HepG2 (cell line): ENCODE measurements around the gene UQCRHL. TPM values are rescaled to one million over a fixed set of nuclear protein-coding genes. Genes with fewer than 3 reads are reported as not detected.

Experiments
- HDAC6 ChIP-seq: fragments of 200-600 bp; sonication (generic); IDR thresholded peaks from 2 replicates; pipeline ENCODE4 v1.7.0; 2017; ENCODE audit warnings: mild to moderate bottlenecking, antibody characterized with exemption, low read length, low read depth
- HOXA9 ChIP-seq: sonication (generic); formaldehyde crosslinking; IDR thresholded peaks from 2 replicates; pipeline ENCODE4 v1.8.1; 2022; ENCODE audit warnings: missing genetic modification reagents, mild to moderate bottlenecking, moderate library complexity, borderline replicate concordance
- NFAT5 ChIP-seq: sonication (generic); formaldehyde crosslinking; IDR thresholded peaks from 2 replicates; pipeline ENCODE4 v1.4.0; 2020; ENCODE audit warnings: missing genetic modification reagents
- POLR2G ChIP-seq: fragments of 200-400 bp; formaldehyde crosslinking; IDR thresholded peaks from 2 replicates; pipeline ENCODE4 v1.6.1; 2018; ENCODE audit warnings: mild to moderate bottlenecking, low read depth, low read length, moderate library complexity
- SP1 ChIP-seq, 2 experiments: fragments of 450-650 bp in 1 of 2; sonication (generic) in 1 of 2; formaldehyde crosslinking in 1 of 2; IDR thresholded peaks; 2 replicates each; pipeline versions ENCODE4 v1.4.0 to v1.6.1; 2016 to 2020; ENCODE audit warnings: missing genetic modification reagents in 1 of 2
- SP140L ChIP-seq: sonication (generic); formaldehyde crosslinking; IDR thresholded peaks from 2 replicates; pipeline ENCODE4 v1.4.0; 2020; ENCODE audit warnings: missing genetic modification reagents, borderline replicate concordance
- SPEN ChIP-seq: sonication (generic); formaldehyde crosslinking; IDR thresholded peaks from 2 replicates; pipeline ENCODE4 v1.5.1; 2020; ENCODE audit warnings: low read depth, mild to moderate bottlenecking, missing genetic modification reagents
- TBX2 ChIP-seq: sonication (generic); formaldehyde crosslinking; IDR thresholded peaks from 2 replicates; pipeline ENCODE4 v1.5.0; 2020; ENCODE audit warnings: missing genetic modification reagents, mild to moderate bottlenecking, borderline replicate concordance
- ZNF331 ChIP-seq: sonication (generic); formaldehyde crosslinking; IDR thresholded peaks from 2 replicates; pipeline ENCODE4 v1.4.0; 2020; ENCODE audit warnings: missing genetic modification reagents
- ZNF354B ChIP-seq: sonication (generic); formaldehyde crosslinking; IDR thresholded peaks from 2 replicates; pipeline ENCODE4 v1.8.0; 2022; ENCODE audit warnings: mild to moderate bottlenecking, missing genetic modification reagents
- polyA plus RNA-seq, 8 experiments: library from polyadenylated mRNA; depleted of rRNA in 3 of 8; stranded (reverse) in 7 of 8; unstranded in 1 of 8; fragments of >200 nt; fragmentation: Illumina TruSeq in 4 of 8; extraction: Trizol in 4 of 8; gene quantifications; 2 replicates each; pipeline versions ENCODE4 v1.2.1 to v1.2.3, GENCODE V29; 2011 to 2016; ENCODE audit warnings: low read depth in 4 of 8, missing spikeins in 1 of 8, mixed read lengths in 1 of 8; ENCODE audit not compliant: insufficient read depth in 1 of 8
- total RNA-seq, 5 experiments: library from RNA; depleted of rRNA; stranded (reverse); fragments of >200 nt; fragmentation: Illumina TruSeq; extraction: Trizol; gene quantifications; 2 replicates each; pipeline ENCODE4 v1.2.3, GENCODE V29; 2016; ENCODE audit warnings: low read depth in 1 of 5
- TF ChIP-seq, protein P1 (sequence below): sonication (generic); formaldehyde crosslinking; IDR thresholded peaks from 2 replicates; pipeline ENCODE4 v1.8.0; 2022; ENCODE audit warnings: missing genetic modification reagents, mild to moderate bottlenecking, moderate library complexity, borderline replicate concordance
- TF ChIP-seq, protein P2 (sequence below): sonication (generic); formaldehyde crosslinking; IDR thresholded peaks from 2 replicates; pipeline ENCODE4 v1.4.0; 2020; ENCODE audit warnings: missing genetic modification reagents, low read depth, mild to moderate bottlenecking, borderline replicate concordance
- TF ChIP-seq, protein P3 (sequence below): sonication (generic); formaldehyde crosslinking; conservative IDR thresholded peaks from 2 replicates; pipeline ENCODE4 v1.8.0; 2022; ENCODE audit warnings: low read depth, missing genetic modification reagents
- TF ChIP-seq, protein P4 (sequence below): sonication (generic); formaldehyde crosslinking; IDR thresholded peaks from 2 replicates; pipeline ENCODE4 v1.5.0; 2020; ENCODE audit warnings: mild to moderate bottlenecking, missing genetic modification reagents

UQCRHL gene
- total and polyA plus RNA-seq, 2 of the 13 experiments (the other 11 are each of a cell fraction or from before 2014, with no cell fraction given) = 1.8 to 2.3 TPM

GRCh38 chr1:15835741-15836510, 28.5 kb upstream of the UQCRHL start (continued):
- TF ChIP-seq NFAT5 (CRISPR knock-in tag) (no peak; the same call in 1 of the 2 replicates), SP1 (IDR thresholded peaks at IDR 0.05) (no peak), SP1 (CRISPR knock-in tag; IDR thresholded peaks at IDR 0.05) (peak; percentile 29), HOXA9 (CRISPR knock-in tag) (no peak), SPEN (CRISPR knock-in tag) (peak; percentile 96), TBX2 (CRISPR knock-in tag) (peak; percentile 78), ZNF354B (CRISPR knock-in tag) (peak; percentile 58; the same call in 1 of the 2 replicates), HDAC6 (no peak), POLR2G (peak; percentile 80), SP140L (CRISPR knock-in tag) (peak; percentile 72; the same call in 1 of the 2 replicates), ZNF331 (CRISPR knock-in tag) (peak; percentile 78; the same call in 1 of the 2 replicates)
- TF ChIP-seq, protein P1, sequence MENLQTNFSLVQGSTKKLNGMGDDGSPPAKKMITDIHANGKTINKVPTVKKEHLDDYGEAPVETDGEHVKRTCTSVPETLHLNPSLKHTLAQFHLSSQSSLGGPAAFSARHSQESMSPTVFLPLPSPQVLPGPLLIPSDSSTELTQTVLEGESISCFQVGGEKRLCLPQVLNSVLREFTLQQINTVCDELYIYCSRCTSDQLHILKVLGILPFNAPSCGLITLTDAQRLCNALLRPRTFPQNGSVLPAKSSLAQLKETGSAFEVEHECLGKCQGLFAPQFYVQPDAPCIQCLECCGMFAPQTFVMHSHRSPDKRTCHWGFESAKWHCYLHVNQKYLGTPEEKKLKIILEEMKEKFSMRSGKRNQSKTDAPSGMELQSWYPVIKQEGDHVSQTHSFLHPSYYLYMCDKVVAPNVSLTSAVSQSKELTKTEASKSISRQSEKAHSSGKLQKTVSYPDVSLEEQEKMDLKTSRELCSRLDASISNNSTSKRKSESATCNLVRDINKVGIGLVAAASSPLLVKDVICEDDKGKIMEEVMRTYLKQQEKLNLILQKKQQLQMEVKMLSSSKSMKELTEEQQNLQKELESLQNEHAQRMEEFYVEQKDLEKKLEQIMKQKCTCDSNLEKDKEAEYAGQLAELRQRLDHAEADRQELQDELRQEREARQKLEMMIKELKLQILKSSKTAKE (CRISPR knock-in tag) = peak; percentile 24; the same call in 1 of the 2 replicates
- TF ChIP-seq, protein P2, sequence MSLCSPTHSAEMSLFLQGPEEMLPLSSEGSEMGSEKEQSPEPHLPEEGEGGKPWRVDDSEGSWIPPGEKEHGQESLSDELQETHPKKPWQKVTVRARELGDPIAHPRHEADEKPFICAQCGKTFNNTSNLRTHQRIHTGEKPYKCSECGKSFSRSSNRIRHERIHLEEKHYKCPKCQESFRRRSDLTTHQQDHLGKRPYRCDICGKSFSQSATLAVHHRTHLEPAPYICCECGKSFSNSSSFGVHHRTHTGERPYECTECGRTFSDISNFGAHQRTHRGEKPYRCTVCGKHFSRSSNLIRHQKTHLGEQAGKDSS (CRISPR knock-in tag) = no peak
- TF ChIP-seq, protein P3, sequence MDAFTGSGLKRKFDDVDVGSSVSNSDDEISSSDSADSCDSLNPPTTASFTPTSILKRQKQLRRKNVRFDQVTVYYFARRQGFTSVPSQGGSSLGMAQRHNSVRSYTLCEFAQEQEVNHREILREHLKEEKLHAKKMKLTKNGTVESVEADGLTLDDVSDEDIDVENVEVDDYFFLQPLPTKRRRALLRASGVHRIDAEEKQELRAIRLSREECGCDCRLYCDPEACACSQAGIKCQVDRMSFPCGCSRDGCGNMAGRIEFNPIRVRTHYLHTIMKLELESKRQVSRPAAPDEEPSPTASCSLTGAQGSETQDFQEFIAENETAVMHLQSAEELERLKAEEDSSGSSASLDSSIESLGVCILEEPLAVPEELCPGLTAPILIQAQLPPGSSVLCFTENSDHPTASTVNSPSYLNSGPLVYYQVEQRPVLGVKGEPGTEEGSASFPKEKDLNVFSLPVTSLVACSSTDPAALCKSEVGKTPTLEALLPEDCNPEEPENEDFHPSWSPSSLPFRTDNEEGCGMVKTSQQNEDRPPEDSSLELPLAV (CRISPR knock-in tag) = no peak
- TF ChIP-seq, protein P4, sequence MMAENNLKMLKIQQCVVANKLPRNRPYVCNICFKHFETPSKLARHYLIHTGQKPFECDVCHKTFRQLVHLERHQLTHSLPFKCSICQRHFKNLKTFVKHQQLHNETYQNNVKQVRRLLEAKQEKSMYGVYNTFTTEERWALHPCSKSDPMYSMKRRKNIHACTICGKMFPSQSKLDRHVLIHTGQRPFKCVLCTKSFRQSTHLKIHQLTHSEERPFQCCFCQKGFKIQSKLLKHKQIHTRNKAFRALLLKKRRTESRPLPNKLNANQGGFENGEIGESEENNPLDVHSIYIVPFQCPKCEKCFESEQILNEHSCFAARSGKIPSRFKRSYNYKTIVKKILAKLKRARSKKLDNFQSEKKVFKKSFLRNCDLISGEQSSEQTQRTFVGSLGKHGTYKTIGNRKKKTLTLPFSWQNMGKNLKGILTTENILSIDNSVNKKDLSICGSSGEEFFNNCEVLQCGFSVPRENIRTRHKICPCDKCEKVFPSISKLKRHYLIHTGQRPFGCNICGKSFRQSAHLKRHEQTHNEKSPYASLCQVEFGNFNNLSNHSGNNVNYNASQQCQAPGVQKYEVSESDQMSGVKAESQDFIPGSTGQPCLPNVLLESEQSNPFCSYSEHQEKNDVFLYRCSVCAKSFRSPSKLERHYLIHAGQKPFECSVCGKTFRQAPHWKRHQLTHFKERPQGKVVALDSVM (CRISPR knock-in tag) = 0 out of 2 replicates have a peak, but pooled peaks have one; percentile 27
